ENCODE data around the gene ACSL1. TPM values are rescaled to one million over a fixed set of nuclear protein-coding genes. Genes with fewer than 3 reads are reported as not detected.
A peak's percentile ranks its signal among the peaks of the same experiment; 100 is the strongest.

The ACSL1 gene
- total and polyA plus RNA-seq, 9 of the 15 experiments (the other 6 are each of a cell fraction or from before 2014, with no cell fraction given), result 6.7 to 24.1 (median 15.0) TPM

- CTCF ChIA-PET (ENCODE audit: low intra/inter-chr PET ratio), result no interaction called here
- TF ChIP-seq ZNF347 (CRISPR knock-in tag; IDR thresholded peaks at IDR 0.05; ENCODE audit: low read depth), result no peak
- TF ChIP-seq ZNF280B (CRISPR knock-in tag; IDR thresholded peaks at IDR 0.05), result no peak
- TF ChIP-seq, protein P1, sequence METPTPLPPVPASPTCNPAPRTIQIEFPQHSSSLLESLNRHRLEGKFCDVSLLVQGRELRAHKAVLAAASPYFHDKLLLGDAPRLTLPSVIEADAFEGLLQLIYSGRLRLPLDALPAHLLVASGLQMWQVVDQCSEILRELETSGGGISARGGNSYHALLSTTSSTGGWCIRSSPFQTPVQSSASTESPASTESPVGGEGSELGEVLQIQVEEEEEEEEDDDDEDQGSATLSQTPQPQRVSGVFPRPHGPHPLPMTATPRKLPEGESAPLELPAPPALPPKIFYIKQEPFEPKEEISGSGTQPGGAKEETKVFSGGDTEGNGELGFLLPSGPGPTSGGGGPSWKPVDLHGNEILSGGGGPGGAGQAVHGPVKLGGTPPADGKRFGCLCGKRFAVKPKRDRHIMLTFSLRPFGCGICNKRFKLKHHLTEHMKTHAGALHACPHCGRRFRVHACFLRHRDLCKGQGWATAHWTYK (CRISPR knock-in tag; IDR thresholded peaks at IDR 0.05), result no peak
- no peak for TF ChIP-seq MNT (conservative IDR thresholded peaks at IDR 0.05)
- no peak for TF ChIP-seq ZNF561 (CRISPR knock-in tag; conservative IDR thresholded peaks at IDR 0.05)
- no peak for TF ChIP-seq RBBP5 (IDR thresholded peaks at IDR 0.05; ENCODE audit: borderline replicate concordance, insufficient read depth, low read length, poor library complexity, severe bottlenecking)
- no peak for TF ChIP-seq CSDE1 (IDR thresholded peaks at IDR 0.05)
- TF ChIP-seq, protein P2, sequence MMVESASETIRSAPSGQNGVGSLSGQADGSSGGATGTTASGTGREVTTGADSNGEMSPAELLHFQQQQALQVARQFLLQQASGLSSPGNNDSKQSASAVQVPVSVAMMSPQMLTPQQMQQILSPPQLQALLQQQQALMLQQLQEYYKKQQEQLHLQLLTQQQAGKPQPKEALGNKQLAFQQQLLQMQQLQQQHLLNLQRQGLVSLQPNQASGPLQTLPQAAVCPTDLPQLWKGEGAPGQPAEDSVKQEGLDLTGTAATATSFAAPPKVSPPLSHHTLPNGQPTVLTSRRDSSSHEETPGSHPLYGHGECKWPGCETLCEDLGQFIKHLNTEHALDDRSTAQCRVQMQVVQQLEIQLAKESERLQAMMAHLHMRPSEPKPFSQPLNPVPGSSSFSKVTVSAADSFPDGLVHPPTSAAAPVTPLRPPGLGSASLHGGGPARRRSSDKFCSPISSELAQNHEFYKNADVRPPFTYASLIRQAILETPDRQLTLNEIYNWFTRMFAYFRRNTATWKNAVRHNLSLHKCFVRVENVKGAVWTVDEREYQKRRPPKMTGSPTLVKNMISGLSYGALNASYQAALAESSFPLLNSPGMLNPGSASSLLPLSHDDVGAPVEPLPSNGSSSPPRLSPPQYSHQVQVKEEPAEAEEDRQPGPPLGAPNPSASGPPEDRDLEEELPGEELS (CRISPR knock-in tag; IDR thresholded peaks at IDR 0.05; ENCODE audit: borderline replicate concordance), result no peak
- TF ChIP-seq THRAP3 (IDR thresholded peaks at IDR 0.05; ENCODE audit: borderline replicate concordance), result no peak
- TF ChIP-seq, protein P3, sequence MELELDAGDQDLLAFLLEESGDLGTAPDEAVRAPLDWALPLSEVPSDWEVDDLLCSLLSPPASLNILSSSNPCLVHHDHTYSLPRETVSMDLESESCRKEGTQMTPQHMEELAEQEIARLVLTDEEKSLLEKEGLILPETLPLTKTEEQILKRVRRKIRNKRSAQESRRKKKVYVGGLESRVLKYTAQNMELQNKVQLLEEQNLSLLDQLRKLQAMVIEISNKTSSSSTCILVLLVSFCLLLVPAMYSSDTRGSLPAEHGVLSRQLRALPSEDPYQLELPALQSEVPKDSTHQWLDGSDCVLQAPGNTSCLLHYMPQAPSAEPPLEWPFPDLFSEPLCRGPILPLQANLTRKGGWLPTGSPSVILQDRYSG (tag; conservative IDR thresholded peaks at IDR 0.05; ENCODE audit: low read depth), result no peak
- TF ChIP-seq, protein P4, sequence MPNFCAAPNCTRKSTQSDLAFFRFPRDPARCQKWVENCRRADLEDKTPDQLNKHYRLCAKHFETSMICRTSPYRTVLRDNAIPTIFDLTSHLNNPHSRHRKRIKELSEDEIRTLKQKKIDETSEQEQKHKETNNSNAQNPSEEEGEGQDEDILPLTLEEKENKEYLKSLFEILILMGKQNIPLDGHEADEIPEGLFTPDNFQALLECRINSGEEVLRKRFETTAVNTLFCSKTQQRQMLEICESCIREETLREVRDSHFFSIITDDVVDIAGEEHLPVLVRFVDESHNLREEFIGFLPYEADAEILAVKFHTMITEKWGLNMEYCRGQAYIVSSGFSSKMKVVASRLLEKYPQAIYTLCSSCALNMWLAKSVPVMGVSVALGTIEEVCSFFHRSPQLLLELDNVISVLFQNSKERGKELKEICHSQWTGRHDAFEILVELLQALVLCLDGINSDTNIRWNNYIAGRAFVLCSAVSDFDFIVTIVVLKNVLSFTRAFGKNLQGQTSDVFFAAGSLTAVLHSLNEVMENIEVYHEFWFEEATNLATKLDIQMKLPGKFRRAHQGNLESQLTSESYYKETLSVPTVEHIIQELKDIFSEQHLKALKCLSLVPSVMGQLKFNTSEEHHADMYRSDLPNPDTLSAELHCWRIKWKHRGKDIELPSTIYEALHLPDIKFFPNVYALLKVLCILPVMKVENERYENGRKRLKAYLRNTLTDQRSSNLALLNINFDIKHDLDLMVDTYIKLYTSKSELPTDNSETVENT (CRISPR knock-in tag; IDR thresholded peaks at IDR 0.05), result no peak
Observed at GRCh38 chr4:184719407-184719806, 106.4 kb downstream of the ACSL1 start.

More at GRCh38 chr4:184719407-184719806, 106.4 kb downstream of the ACSL1 start:
- H3K4me3 ChIP-seq, result no peak overlapping the region
- no peak overlapping the region for H2AFZ ChIP-seq (ENCODE audit: low read depth, low read length)
- H3K27me3 ChIP-seq (ENCODE audit: control insufficient read depth in 2 of 2, insufficient read depth in 2 of 2, low read length in 2 of 2), result no peaks in the 10 kb centered on the region
- H3K79me2 ChIP-seq (ENCODE audit: control insufficient read depth, insufficient read depth, low read length), result peaks cover 29% of the 10 kb centered on the region; the same call in 2 of the 3 replicates
- no TSS peak for BruUV-seq (replicated peaks)
- in situ Hi-C loops (cut with MboI), result no loop called here
- no peak for FAIRE-seq
- ATAC-seq, result no peak; the same call in 1 of the 3 replicates
- H3K9me1 ChIP-seq (ENCODE audit: control insufficient read depth, insufficient read depth, low read length), result no peaks in the 10 kb centered on the region
- H3K9me3 ChIP-seq (replicated peaks; ENCODE audit: control insufficient read depth, insufficient read depth, low read depth, low read length), result no peaks in the 10 kb centered on the region
- H3K4me1 ChIP-seq (replicated peaks in 1 of 2; ENCODE audit: control insufficient read depth in 2 of 2, insufficient read depth in 2 of 2, low read length in 2 of 2), result no peaks in the 10 kb centered on the region
- no peak for DNase-seq (ENCODE audit: extremely low read depth in 1 of 4, low spot score in 3 of 4)
- POLR2A ChIA-PET, result interaction anchor here (1.2 kb wide), 1 partner anchor 14 kb away, joined by 3 read pairs; the partner anchor contains the start of gene CENPU
- intact Hi-C loops (cut with micrococcal nuclease), result no loop called here
- H3K36me3 ChIP-seq (ENCODE audit: control insufficient read depth, insufficient read depth, low read length), result peaks cover 94% of the 10 kb centered on the region
- peak overlapping the region in 1 of 2 experiments; percentile 29; a peak in 1 of 4 replicates for H3K9ac ChIP-seq (ENCODE audit: insufficient read depth in 1 of 2, low read depth in 2 of 2, low read length in 2 of 2)
- no peaks in the 10 kb centered on the region; the same call in 1 of the 2 replicates for H4K20me1 ChIP-seq (replicated peaks; ENCODE audit: control insufficient read depth, insufficient read depth, low read length)
- 88% methylated on average over 3 of the region's 3 CpGs for WGBS (ENCODE audit: insufficient coverage, low coverage, missing lambda C conversion rate)
- H3K27ac ChIP-seq (ENCODE audit: extremely low read depth, low read depth, low read length), result no peak overlapping the region
- no peak overlapping the region for H3K4me2 ChIP-seq (ENCODE audit: insufficient read depth, low read length)

All from K562 (cell line).